A549 treated with RU486 at 1 μM for 4 hours (cell line): Measurements from ENCODE around the gene CATSPERD. TPM values are rescaled to one million over a fixed set of nuclear protein-coding genes. Genes with fewer than 3 reads are reported as not detected.

Experiments
- total RNA-seq: library from RNA; stranded (reverse); fragments of 200-300 nt; extraction: Qiagen RNA extraction; gene quantifications from 5 replicates; pipeline ENCODE4 v1.2.3, GENCODE V29; 2022; ENCODE audit warnings: low read depth

Gene CATSPERD, protein sequence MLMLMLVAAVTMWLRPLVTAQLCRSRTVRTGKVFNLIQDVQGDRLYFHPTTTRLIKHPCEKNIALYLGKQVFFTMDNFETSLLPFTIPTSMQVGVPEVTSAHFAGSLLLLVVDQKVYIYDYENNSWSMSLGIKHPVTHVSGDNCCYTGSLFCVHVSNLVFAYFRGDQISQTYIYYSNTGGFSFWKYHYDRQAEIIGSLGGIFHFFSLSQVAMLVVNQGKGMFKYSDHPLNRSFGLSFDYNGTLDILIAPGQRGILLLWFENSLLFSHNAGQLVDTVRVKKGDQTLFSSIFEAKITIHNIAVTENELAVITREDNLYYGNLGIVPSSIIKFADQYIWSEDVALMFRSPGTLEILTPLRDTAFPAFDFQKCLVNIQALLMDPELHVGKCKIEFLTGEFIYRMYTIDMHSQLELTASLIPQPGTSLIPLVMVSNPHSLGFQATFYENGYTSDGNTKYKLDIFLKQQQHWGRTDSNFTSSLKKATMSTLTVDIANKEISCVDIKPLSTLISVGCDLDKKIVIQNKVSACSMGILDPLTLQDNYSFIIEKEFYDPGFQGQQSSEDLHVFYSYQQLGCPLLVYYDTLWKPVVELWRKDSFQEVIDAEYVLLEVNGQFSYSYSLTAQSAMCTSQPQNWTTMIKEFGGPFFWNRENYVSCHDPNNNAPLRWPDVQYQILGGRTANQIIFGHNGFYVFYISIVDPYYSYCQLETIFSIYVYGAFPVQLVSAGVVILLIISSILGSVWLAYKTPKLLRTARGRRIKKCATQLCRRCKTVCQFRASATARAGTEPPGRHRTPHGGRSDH
- total RNA-seq = not detected in 5 replicates

DNA sequence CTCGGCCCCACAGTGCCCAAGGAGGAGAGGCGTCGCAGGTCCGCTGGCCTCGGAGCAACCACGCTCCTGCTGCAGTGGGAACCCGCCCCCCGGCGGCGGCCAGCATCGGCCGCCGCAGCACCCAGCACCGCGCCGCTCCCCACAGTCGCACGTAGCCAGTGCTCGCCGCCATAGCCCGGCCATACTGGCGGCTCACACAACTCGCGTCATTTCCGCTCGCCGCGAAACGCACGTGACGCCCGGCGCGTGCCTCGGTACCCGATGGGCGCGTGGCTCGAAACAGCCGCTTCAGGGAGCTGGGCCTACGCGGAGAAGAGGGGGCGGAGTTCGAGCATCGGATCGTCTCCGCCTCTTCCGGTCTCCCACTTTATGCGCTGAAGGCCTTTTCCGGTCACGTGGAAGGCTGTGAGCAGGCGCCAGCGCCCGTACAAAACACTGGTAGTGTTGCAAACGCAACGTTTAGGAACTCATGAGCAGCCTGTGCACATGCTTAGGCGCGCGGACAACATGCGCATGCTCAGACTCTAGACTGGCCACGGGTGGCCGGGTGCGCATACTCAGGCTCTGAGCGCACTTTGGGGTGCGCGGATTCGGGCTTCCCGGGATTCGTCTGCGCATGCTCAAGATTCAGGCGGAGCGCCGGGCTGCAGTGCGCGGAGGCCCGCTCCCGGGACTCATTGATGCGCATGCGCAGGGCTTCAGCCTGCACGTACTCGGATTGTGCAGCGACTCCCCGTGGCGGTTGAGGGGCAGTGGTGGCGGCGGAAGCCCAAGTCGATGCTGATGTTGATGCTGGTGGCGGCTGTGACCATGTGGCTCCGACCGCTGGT lies at the start of gene CATSPERD, which contains the start of gene LONP1:
Gene CATSPERD (plus strand): TSS at position 677 of the 830 bp plus-strand sequence. CDS start 101 bp downstream, at position 778.
Gene LONP1 (minus strand): TSS at position 186 of the 830 bp plus-strand sequence. CDS start 14 bp downstream, at position 172.

DNA sequence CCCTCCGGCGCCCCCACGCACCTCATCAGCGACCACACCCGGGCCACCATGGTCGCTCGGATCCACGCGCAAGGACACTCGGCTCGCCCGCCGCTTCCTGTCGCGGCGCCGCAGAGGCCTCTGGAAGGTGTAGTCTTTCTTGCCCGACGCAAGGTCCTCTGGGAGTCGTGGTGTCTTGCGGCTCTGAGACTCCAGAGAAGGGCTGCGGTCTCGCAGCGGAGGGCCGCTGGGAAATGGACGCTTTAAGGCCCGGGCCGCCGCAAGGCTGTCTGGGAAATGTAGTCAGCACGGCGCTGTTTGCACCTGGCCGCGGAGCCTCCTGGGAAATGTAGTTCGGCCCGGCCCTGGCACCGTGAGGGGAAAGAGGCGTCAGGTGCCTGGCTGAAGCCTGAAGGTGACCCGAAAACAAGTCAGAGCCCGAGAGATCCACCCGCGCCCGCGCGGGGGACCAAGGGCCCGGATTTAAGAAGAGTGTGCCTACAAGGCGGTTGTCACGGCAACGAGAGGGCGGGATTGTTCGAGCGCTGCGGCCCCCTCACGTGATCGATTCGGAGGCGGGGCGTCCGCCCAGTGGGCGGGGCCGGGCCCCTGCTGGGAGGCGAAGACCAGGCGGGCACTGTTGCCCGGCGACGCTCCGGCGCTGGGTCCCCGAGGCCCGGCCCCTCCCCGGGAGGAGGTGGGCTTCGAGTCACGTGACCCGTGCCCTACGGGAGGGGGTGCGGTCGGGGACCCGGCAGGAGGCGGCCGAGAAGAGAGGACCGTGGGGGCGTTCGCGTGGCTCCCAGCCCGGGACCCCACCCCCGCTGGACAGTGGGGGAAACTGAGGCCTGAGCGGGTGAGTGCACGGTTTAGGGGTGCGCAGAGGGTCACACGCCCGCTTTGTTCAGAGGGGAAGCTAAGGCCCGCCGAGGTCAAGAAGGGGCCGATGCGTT lies 39.7 kb upstream of the CATSPERD start, which contains the start of the genes HSD11B1L and MICOS13:
Gene HSD11B1L (plus strand): TSS at position 591 of the 932 bp plus-strand sequence. CDS start 3,806 bp downstream, outside the sequence.
Gene MICOS13 (minus strand): TSS at position 80 of the 932 bp plus-strand sequence. CDS start 30 bp downstream, at position 50.

DNA sequence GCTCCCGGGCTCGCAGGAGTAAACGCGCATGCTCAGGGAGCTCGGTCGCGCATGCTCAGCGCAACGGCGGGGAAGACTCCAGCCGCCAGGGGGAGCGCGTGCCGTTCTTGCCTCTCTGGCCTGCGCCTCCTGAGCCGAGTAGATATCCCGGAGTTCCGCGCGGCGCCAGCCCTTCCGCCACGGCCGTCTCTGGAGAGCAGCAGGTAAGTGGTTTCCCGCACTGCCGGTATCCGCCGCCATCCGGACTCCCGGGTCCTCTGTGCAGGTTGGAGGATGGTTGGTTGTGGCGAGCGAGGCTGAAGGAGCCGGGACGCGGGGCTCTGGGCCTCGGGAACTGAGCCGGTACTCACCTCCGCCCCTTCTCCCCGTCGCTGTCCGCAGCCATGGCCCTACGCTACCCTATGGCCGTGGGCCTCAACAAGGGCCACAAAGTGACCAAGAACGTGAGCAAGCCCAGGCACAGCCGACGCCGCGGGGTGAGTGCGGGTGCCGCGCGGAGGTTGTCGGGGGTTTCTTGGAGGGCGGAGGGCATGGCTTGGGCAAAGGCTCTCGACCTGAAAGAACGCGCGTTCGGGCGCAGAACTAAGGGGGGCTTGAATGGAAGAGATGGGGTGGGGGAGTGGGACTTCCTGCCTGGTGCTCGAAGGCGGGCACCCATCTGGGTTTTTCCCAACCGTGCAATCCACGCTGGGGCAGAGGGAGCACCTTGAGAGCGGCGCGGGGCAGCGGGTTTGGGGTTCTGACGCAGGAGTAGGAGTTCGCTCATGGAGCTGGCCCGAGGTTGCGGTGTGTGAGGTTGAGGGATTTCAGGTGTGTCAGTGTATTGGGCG lies 30.1 kb upstream of the CATSPERD start, which contains the start of gene RPL36:
Gene RPL36 (plus strand): TSS at position 171 of the 830 bp plus-strand sequence. CDS start 213 bp downstream, at position 384.

DNA sequence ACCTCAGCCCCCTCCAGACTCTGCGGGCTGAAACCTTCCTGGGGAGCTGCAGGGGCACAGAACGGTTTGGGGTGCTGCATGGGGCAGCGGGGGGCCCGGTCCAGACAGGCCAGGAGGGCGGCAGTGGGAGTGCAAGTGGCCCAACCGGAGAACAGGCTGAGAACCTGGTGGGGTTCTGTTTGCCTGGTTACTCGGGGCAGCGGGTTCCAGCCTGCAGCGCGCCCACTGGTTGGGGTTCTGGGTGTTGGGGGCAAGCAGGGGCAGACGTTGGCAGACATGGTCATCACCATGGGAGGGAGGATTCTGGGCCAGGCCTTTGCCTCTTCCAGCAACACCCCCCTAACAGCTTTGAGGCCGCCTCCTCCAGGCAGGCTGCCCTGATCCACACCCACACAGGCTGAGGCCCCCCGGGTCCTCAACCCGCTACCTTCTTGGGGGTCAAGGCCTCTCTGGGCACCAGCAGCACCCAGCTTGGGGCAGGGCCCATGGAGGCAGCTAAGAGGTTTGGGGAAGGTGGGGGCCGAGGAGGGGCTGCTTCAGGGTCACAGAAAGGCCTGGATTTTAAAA lies 64.2 kb downstream of the CATSPERD start, which contains the start of gene PRR22:
Gene PRR22 (minus strand): TSS at position 166 of the 567 bp plus-strand sequence. CDS start 86 bp downstream, at position 80.

DNA sequence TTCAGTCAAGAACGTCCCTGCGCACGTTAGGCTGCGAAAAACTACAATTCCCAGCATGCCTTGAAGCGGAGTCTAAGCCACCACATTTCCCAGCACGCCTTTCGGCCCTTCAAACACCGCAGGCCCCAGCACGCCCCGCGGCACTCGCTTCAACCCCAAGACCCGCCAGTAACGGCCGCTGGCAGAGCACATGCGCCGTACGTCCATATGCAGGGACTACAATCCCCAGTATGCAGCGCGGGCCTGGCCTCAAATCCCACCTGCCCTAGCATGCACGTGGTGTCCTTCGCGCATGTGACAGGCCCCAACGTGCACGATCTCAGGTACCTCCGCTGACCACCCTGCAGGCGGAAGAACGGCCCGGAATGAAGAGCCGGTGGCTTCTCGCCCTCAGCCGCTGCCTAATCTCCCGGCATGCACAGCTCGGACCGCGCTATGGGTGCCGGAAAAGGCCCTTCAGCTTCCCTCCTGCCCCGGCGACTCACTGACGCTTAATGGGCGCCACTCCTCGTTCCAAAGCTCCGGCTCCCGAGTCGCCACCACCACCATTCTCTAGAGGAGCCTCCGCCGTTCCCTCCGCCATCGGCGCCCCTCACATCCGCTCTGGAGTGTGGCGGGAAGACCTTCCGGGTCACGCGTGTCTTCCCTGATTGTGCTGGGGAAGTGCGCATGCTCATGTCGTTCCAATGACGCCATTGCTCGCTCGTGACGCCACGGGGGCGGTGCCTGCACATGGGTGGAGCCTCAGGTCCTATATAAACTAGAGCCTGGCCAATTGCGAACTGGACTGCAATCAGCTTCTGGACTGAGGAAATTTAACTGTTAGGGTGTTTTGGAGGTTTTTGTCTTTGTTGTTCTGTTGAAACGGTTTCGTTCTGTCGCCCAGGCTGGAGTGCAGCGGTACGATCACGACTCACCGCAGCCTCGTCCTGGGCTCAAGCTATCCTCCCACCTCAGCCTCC lies 70.4 kb downstream of the CATSPERD start, which contains the start of gene DUS3L:
Gene DUS3L (minus strand): TSS at position 605 of the 962 bp plus-strand sequence. CDS start 22 bp downstream, at position 583.

GRCh38 chr19:5804516-5805461 lies 84.4 kb downstream of the CATSPERD start, which contains the start of gene NRTN:
Gene NRTN, plus strand, starts transcription at chr19:5805067. Its CDS starts 19,099 bp downstream, at chr19:5824166.

Other genes starting within 250 kb of the CATSPERD start
- gene TINCR, start 152.7 kb upstream of the CATSPERD start, total RNA-seq = 2.0 to 3.1 TPM (median 2.6 TPM) in 5 replicates
- gene SAFB2, start 97.9 kb upstream of the CATSPERD start, total RNA-seq = 26.6 to 43.7 TPM (median 37.3 TPM) in 5 replicates
- 53.9 to 60.1 TPM (median 57.1 TPM) in 5 replicates for gene SAFB, start 97.6 kb upstream of the CATSPERD start, total RNA-seq
- 45.1 to 70.1 TPM (median 66.8 TPM) in 5 replicates for gene MICOS13, start 40.1 kb upstream of the CATSPERD start, total RNA-seq
- 2.8 to 5.2 TPM (median 4.5 TPM) in 5 replicates for gene HSD11B1L, start 39.6 kb upstream of the CATSPERD start, total RNA-seq
- 735 to 913 TPM (median 777 TPM) in 5 replicates for gene RPL36, start 30.3 kb upstream of the CATSPERD start, total RNA-seq
- 44.8 to 62.0 TPM (median 59.6 TPM) in 5 replicates for gene LONP1, start 491 bp upstream of the CATSPERD start, total RNA-seq
- 1.7 to 3.5 TPM (median 2.5 TPM) in 5 replicates for gene PRR22, start 64.1 kb downstream of the CATSPERD start, total RNA-seq
- 28.4 to 34.0 TPM (median 31.9 TPM) in 5 replicates for gene DUS3L, start 70.5 kb downstream of the CATSPERD start, total RNA-seq
- gene NRTN, start 84.4 kb downstream of the CATSPERD start, total RNA-seq = 0.37 to 0.89 TPM (median 0.58 TPM) in 5 replicates
- gene FUT6, start 119.1 kb downstream of the CATSPERD start, total RNA-seq = not detected in 5 replicates
- gene FUT3, start 130.8 kb downstream of the CATSPERD start, total RNA-seq = 0.12 to 0.15 TPM in 2 of 5 replicates, not detected in the others
- not detected in 5 replicates for gene FUT5, start 149.9 kb downstream of the CATSPERD start, total RNA-seq
- 204 to 303 TPM (median 278 TPM) in 5 replicates for gene NDUFA11, start 183.2 kb downstream of the CATSPERD start, total RNA-seq
- 0.29 to 0.79 TPM (median 0.41 TPM) in 5 replicates for gene VMAC, start 184.2 kb downstream of the CATSPERD start, total RNA-seq
- 0.59 to 1.3 TPM (median 0.92 TPM) in 5 replicates for gene CAPS, start 193.6 kb downstream of the CATSPERD start, total RNA-seq